ENCODE results near the gene KPNA3.
"Not testable (repeated sequence)": the region's sequence is repeated elsewhere in the genome, so short reads cannot be mapped to it uniquely, and the experiment has no call there.

Gene KPNA3

DNA sequence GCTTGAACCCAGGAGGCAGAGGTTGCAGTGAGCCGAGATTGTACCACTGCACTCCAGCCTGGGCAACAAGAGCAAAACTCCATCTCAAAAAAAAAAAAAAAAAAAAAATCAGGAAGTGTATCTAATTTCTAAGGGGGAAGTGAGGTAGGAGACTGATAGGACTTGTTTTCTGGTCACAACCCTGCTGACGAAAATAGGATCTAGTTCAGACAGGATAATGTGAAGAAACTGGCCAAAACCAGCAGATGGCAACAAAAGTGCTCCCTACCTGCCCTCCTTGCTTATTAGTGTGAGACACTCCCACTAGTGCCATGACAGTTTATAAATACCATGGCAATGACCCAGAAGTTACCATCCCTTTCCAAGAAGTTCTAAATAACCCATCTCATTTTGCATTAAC is 36.0 kb upstream of the KPNA3 start:
- H3K4me3 ChIP-seq (ENCODE audit: low read depth in 1 of 5, low read length in 5 of 5) = no peak overlapping the region
- H3K9ac ChIP-seq (ENCODE audit: low read length in 5 of 5) = no peak overlapping the region
- no peak overlapping the region for H3K27ac ChIP-seq (ENCODE audit: low read depth, low read length)
- H3K27me3 ChIP-seq (ENCODE audit: control insufficient read depth in 5 of 5, insufficient read depth in 4 of 5, low read length in 5 of 5) = peaks cover 0 to 4% (median 0%) of the 10 kb centered on the region in 5 donors
- no peaks in the 10 kb centered on the region for H3K4me1 ChIP-seq (ENCODE audit: control insufficient read depth in 5 of 5, insufficient read depth in 5 of 5, low read length in 5 of 5)
- H3K9me3 ChIP-seq (ENCODE audit: control insufficient read depth in 5 of 5, low read length in 5 of 5) = peaks cover 0 to 6% (median 0%) of the 10 kb centered on the region in 5 donors
- H3K36me3 ChIP-seq (ENCODE audit: control insufficient read depth in 5 of 5, insufficient read depth in 5 of 5, low read length in 5 of 5) = no peaks in the 10 kb centered on the region

DNA sequence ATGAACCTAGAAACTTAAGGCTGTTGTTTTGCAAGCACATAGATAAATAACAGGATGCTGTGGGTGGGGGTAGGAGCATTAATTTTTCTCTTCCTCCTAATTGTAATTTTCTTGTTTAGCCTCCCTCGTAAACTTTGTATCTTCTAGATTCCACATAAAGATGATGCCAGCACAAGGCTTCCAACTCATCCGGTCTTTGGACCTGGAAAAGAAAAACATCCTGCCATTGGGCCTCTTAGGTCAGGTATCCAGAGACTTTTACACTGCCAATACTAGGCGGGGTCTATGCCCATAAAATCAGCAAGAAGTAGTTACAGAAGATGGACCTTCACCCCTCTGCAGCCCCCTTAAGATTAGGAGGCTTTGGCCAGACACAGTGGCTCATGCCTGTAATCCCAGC is 35.4 kb upstream of the KPNA3 start:
- Histone ChIP-seq H3K9ac (ENCODE audit: low read length in 5 of 5) (no peak overlapping the region), H3K4me1 (ENCODE audit: control insufficient read depth in 5 of 5, insufficient read depth in 5 of 5, low read length in 5 of 5) (no peaks in the 10 kb centered on the region), H3K9me3 (ENCODE audit: control insufficient read depth in 5 of 5, low read length in 5 of 5) (peaks cover 0 to 6% (median 0%) of the 10 kb centered on the region in 5 donors), H3K4me3 (ENCODE audit: low read depth in 1 of 5, low read length in 5 of 5) (no peak overlapping the region), H3K27ac (ENCODE audit: low read depth, low read length) (no peak overlapping the region), H3K27me3 (ENCODE audit: control insufficient read depth in 5 of 5, insufficient read depth in 4 of 5, low read length in 5 of 5) (peaks cover 0 to 4% (median 0%) of the 10 kb centered on the region in 5 donors), H3K36me3 (ENCODE audit: control insufficient read depth in 5 of 5, insufficient read depth in 5 of 5, low read length in 5 of 5) (no peaks in the 10 kb centered on the region)

DNA sequence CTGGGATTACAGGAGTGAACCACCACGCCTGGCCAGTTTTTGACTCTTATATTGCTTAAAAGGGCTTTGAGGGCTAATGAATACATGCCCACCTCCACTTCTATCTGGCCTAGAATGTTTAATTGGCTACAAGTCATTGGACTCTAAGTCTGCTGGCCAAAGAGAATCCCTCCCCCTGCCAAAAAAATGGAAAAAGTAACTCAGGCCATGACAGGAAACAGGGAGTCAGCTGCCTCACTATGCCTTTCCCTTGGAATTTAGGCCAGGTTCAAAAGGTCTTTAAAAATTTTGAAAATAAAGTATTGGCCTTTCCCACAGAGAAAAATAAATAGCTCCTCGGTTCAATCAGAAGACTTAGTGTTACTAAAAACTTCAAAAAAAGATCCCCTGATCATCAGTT is 34.9 kb upstream of the KPNA3 start:
- no peak overlapping the region for H3K9ac ChIP-seq (ENCODE audit: low read length in 5 of 5)
- no peak overlapping the region for H3K4me3 ChIP-seq (ENCODE audit: low read depth in 1 of 5, low read length in 5 of 5)
- no peak overlapping the region for H3K27ac ChIP-seq (ENCODE audit: low read depth, low read length)
- H3K36me3 ChIP-seq (ENCODE audit: control insufficient read depth in 5 of 5, insufficient read depth in 5 of 5, low read length in 5 of 5) = no peaks in the 10 kb centered on the region
- peaks cover 0 to 4% (median 0%) of the 10 kb centered on the region in 5 donors for H3K27me3 ChIP-seq (ENCODE audit: control insufficient read depth in 5 of 5, insufficient read depth in 4 of 5, low read length in 5 of 5)
- peaks cover 0 to 6% (median 0%) of the 10 kb centered on the region in 5 donors for H3K9me3 ChIP-seq (ENCODE audit: control insufficient read depth in 5 of 5, low read length in 5 of 5)
- H3K4me1 ChIP-seq (ENCODE audit: control insufficient read depth in 5 of 5, insufficient read depth in 5 of 5, low read length in 5 of 5) = no peaks in the 10 kb centered on the region

DNA sequence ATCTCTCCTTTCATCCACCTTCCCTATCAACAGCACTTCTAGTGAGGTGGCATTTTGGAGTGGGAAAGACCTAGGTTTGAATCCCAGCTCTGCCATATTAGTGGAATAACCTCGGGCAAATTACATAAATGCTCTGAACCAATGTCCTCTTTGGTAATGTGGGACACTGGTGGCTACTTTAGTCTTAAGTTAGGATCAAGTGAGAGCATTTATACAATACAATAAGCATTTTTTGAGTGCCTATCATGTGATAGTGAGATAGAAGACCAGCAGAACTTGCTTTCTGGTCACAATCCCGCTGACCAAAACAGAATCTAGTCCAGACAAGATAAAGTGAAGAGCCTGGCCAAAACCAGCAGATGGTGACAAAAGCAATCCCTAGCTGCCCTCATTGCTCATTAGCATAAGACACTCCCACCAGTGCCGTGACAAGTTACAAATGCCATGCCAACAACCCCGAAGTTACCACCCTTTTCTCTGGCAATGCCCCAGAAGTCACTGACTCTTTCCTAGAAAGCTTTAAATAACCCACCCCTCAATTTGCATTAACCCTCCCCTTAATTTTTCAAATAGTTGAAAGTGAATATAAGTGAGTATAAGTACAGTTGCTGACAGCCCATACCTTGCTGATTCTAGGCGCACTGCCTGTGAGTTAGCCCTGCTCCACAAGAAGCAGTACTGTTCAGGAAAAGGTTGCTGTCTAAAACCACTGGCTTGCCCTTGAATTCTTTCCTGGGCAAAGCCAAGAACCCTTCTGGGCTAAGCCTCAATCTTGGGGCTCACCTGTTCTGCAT is 28.9 kb upstream of the KPNA3 start:
- Histone ChIP-seq H3K36me3 (ENCODE audit: control insufficient read depth in 5 of 5, insufficient read depth in 5 of 5, low read length in 5 of 5) (no peaks in the 10 kb centered on the region), H3K4me3 (ENCODE audit: low read depth in 1 of 5, low read length in 5 of 5) (no peak overlapping the region), H3K4me1 (ENCODE audit: control insufficient read depth in 5 of 5, insufficient read depth in 5 of 5, low read length in 5 of 5) (no peaks in the 10 kb centered on the region), H3K27ac (ENCODE audit: low read depth, low read length) (no peak overlapping the region), H3K27me3 (ENCODE audit: control insufficient read depth in 5 of 5, insufficient read depth in 4 of 5, low read length in 5 of 5) (peaks cover 0 to 4% (median 0%) of the 10 kb centered on the region in 5 donors), H3K9me3 (ENCODE audit: control insufficient read depth in 5 of 5, low read length in 5 of 5) (no peaks in the 10 kb centered on the region), H3K9ac (ENCODE audit: low read length in 5 of 5) (no peak overlapping the region)

DNA sequence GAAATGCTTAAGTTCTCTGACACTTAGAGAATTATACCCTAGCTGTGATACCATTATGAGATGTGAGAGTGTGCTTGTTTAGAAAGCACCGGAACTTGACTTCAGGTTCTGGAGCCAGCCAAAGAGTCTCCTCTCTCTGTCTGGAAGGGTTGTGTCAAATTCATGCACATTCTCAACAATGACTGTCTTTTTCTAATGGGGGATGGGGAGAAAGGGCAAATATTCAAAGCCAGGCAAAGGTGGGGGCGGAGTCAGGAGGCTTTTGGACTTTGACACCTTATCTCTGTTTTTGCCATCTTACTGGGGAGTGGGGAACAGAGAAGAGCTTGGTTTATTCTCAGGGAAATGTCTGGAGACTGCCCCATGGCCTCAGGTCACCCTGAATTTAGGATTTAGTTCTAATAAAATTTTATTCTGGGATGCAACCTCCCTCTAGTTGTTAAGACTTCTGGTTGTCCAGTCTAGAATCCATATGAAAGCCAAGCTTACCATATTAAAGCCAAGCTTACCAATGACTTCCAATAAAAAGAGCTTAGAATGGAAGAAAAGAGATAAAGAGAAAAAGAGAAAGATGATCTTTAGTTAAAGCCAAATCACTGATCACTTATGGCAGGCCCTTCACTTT is 28.2 kb upstream of the KPNA3 start:
- no peaks in the 10 kb centered on the region for H3K36me3 ChIP-seq (ENCODE audit: control insufficient read depth in 5 of 5, insufficient read depth in 5 of 5, low read length in 5 of 5)
- no peak overlapping the region for H3K9ac ChIP-seq (ENCODE audit: low read length in 5 of 5)
- H3K4me1 ChIP-seq (ENCODE audit: control insufficient read depth in 5 of 5, insufficient read depth in 5 of 5, low read length in 5 of 5) = no peaks in the 10 kb centered on the region
- H3K27ac ChIP-seq (ENCODE audit: low read depth, low read length) = no peak overlapping the region
- no peaks in the 10 kb centered on the region for H3K9me3 ChIP-seq (ENCODE audit: control insufficient read depth in 5 of 5, low read length in 5 of 5)
- no peak overlapping the region for H3K4me3 ChIP-seq (ENCODE audit: low read depth in 1 of 5, low read length in 5 of 5)
- H3K27me3 ChIP-seq (ENCODE audit: control insufficient read depth in 5 of 5, insufficient read depth in 4 of 5, low read length in 5 of 5) = peaks cover 0 to 4% (median 2%) of the 10 kb centered on the region in 5 donors

DNA sequence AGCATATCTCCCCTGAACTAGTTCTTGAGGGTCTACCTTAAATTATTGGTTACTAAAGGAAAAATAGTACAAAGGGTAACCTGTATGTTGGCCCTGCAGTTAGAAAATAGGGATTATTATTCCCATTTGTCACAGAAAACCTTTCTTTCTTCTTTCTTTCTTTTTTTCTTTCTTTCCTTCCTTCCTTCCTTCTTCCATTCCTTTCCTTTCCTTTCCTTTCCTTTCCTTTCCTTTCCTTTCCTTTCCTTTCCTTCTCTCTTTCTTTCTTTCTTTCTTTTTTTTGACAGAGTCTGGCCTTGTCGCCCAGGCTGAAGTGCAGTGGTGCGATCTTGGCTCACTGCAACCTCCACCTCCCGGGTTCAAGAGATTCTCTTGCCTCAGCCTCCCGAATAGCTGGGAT is 23.6 kb upstream of the KPNA3 start:
- not testable (repeated sequence) for H3K27ac ChIP-seq (ENCODE audit: low read depth, low read length)

DNA sequence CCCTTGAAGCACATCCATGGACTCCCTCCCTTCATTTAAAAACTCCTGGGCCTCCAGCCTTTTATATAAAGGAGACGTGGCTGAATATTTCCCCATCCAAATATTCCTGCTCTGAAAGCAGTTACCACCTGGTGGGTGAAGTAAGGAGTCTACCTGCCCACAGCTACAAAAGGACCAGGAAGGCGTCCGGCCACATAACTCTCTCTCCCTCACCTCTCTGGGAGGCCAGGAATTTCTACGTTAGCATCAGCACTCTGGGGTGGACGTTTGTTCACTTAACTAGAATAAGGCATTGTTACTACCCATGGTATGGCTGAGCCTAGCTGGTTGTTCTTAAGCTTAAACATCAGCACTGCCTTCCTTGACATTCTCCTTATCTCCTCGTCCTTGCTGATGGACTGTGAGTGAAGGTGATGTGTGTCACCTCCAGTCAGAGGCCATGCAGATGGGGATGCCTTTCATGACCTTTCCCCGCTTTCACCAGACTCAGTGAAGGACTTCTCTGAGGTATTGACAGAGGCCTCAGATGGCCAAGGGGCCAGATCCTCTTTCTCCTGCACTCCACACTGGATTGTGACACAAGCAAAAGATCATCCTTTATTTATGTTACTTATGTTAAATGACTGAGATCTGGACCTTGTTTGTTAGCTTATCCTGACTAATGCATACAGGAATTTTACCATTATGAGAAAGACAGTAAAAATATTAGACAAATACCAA is 22.2 kb upstream of the KPNA3 start:
- H3K9ac ChIP-seq (ENCODE audit: low read length in 5 of 5) = no peak overlapping the region
- peaks cover 0 to 3% (median 0%) of the 10 kb centered on the region in 5 donors for H3K27me3 ChIP-seq (ENCODE audit: control insufficient read depth in 5 of 5, insufficient read depth in 4 of 5, low read length in 5 of 5)
- no peaks in the 10 kb centered on the region for H3K36me3 ChIP-seq (ENCODE audit: control insufficient read depth in 5 of 5, insufficient read depth in 5 of 5, low read length in 5 of 5)

More for the DNA sequence above, 23.6 kb upstream of the KPNA3 start:
- H3K36me3 ChIP-seq (ENCODE audit: control insufficient read depth in 5 of 5, insufficient read depth in 5 of 5, low read length in 5 of 5); H3K9me3 ChIP-seq (ENCODE audit: control insufficient read depth in 5 of 5, low read length in 5 of 5); H3K9ac ChIP-seq (ENCODE audit: low read length in 5 of 5); H3K4me3 ChIP-seq (ENCODE audit: low read depth in 1 of 5, low read length in 5 of 5); H3K27me3 ChIP-seq (ENCODE audit: control insufficient read depth in 5 of 5, insufficient read depth in 4 of 5, low read length in 5 of 5); H3K4me1 ChIP-seq (ENCODE audit: control insufficient read depth in 5 of 5, insufficient read depth in 5 of 5, low read length in 5 of 5): not testable (repeated sequence)

DNA sequence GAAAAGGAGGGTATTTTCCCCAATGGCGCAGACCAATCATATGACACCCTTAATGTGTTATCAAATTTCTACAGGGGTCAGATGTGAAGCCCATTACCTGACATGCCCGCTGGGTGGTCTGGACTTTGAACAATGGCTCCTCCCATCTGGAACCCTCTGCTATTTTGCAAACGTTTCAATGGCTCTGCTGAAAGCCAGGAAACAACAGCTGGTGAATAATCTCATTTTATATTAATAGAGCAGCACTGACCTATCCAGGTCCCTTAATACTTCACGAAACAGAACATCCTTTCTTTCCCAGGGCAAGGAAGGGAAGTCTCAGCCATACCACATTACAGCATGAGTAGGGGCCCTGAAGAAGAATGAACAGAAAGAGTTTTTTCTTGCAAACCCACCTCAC is 20.3 kb upstream of the KPNA3 start:
- Histone ChIP-seq H3K36me3 (ENCODE audit: control insufficient read depth in 5 of 5, insufficient read depth in 5 of 5, low read length in 5 of 5) (no peaks in the 10 kb centered on the region), H3K27me3 (ENCODE audit: control insufficient read depth in 5 of 5, insufficient read depth in 4 of 5, low read length in 5 of 5) (peaks cover 0 to 9% (median 4%) of the 10 kb centered on the region in 5 donors), H3K4me3 (ENCODE audit: low read depth in 1 of 5, low read length in 5 of 5) (no peak overlapping the region), H3K27ac (ENCODE audit: low read depth, low read length) (no peak overlapping the region), H3K9ac (ENCODE audit: low read length in 5 of 5) (no peak overlapping the region), H3K9me3 (ENCODE audit: control insufficient read depth in 5 of 5, low read length in 5 of 5) (peaks cover 0 to 5% (median 0%) of the 10 kb centered on the region in 5 donors), H3K4me1 (ENCODE audit: control insufficient read depth in 5 of 5, insufficient read depth in 5 of 5, low read length in 5 of 5) (no peaks in the 10 kb centered on the region)

More for the DNA sequence above, 22.2 kb upstream of the KPNA3 start:
- Histone ChIP-seq H3K9me3 (ENCODE audit: control insufficient read depth in 5 of 5, low read length in 5 of 5) (peaks cover 0 to 2% (median 0%) of the 10 kb centered on the region in 5 donors), H3K27ac (ENCODE audit: low read depth, low read length) (no peak overlapping the region), H3K4me3 (ENCODE audit: low read depth in 1 of 5, low read length in 5 of 5) (no peak overlapping the region), H3K4me1 (ENCODE audit: control insufficient read depth in 5 of 5, insufficient read depth in 5 of 5, low read length in 5 of 5) (no peaks in the 10 kb centered on the region)

DNA sequence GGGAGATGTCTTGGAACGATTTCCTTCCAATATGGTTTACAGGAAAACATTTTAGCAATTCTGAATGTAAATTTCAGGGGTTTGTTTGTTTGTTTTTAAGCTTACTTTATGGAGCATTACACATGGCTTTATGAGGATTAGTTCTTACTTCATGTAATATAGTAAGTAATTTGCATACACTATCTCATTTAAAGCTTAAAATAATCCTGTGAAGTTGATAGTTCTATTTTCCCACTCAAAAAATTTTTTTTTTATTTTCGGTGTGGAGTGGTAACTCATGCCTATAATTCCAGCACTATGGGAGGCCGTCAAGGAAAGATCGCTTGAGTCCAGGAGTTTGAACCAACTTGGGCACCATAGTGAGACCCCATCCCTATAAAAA is 19.0 kb upstream of the KPNA3 start:
- no peaks in the 10 kb centered on the region for H3K36me3 ChIP-seq (ENCODE audit: control insufficient read depth in 5 of 5, insufficient read depth in 5 of 5, low read length in 5 of 5)
- peaks cover 0 to 5% (median 0%) of the 10 kb centered on the region in 5 donors for H3K9me3 ChIP-seq (ENCODE audit: control insufficient read depth in 5 of 5, low read length in 5 of 5)
- no peak overlapping the region for H3K9ac ChIP-seq (ENCODE audit: low read length in 5 of 5)
- no peak overlapping the region for H3K4me3 ChIP-seq (ENCODE audit: low read depth in 1 of 5, low read length in 5 of 5)
- H3K27me3 ChIP-seq (ENCODE audit: control insufficient read depth in 5 of 5, insufficient read depth in 4 of 5, low read length in 5 of 5) = peaks cover 0 to 13% (median 6%) of the 10 kb centered on the region in 5 donors
- H3K4me1 ChIP-seq (ENCODE audit: control insufficient read depth in 5 of 5, insufficient read depth in 5 of 5, low read length in 5 of 5) = no peaks in the 10 kb centered on the region
- H3K27ac ChIP-seq (ENCODE audit: low read depth, low read length) = no peak overlapping the region

All from subcutaneous abdominal adipose tissue (tissue), 5 donors.